Nephron (organoid): Measurements from ENCODE around the gene TGFB2.

ENCODE experiments used
- H3K27ac Mint-ChIP-seq, 3 experiments: 2 replicates each; pipeline ENCODE4 v1.8.0; 2020; ENCODE audit warnings: mixed read lengths in 3 of 3, mild to moderate bottlenecking in 2 of 3, moderate library complexity in 1 of 3
- H3K27me3 Mint-ChIP-seq: 2 replicates; pipeline ENCODE4 v1.8.0; 2021; ENCODE audit warnings: low read depth, mild to moderate bottlenecking, moderate library complexity, mixed read lengths
- H3K36me3 Mint-ChIP-seq: 2 replicates; pipeline ENCODE4 v1.8.0; 2020; ENCODE audit warnings: low read depth, mixed read lengths
- H3K4me1 Mint-ChIP-seq: 2 replicates; pipeline ENCODE4 v1.8.0; 2020; ENCODE audit warnings: mixed read lengths
- H3K4me3 Mint-ChIP-seq, 3 experiments: 2 replicates each; pipeline ENCODE4 v1.8.0; 2020; ENCODE audit warnings: mild to moderate bottlenecking in 3 of 3, mixed read lengths in 3 of 3, moderate library complexity in 2 of 3
- H3K9me3 Mint-ChIP-seq: 2 replicates; pipeline ENCODE4 v1.8.0; 2020; ENCODE audit warnings: mixed read lengths
- TF ChIP-seq, protein P1 (sequence below), 3 experiments: fragments of 200-600 bp; sonication (generic); IDR thresholded peaks; one replicate each; pipeline ENCODE4 v1.5.0; 2021; ENCODE audit warnings: antibody characterized with exemption in 3 of 3; ENCODE audit not compliant: unreplicated experiment in 3 of 3

The TGFB2 gene

DNA sequence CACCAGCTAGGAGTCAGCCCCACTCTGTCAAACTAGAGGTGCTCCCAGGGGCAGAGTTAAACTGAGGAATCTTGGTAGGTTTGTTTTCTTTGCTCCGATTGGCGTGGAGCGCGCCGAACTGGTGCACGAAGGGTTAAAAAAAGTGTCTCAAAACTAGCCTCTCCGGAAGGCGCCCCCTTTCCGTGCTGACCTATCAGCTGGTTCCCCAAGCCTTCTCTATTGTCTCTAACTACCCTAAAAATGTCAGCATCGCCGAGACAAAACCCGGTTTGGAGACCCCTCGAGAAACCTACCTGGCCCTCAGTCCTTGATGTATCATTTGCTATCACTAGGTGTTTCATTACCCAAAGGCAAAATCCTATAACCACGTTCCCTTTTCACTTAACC, 2.2 kb downstream of the TGFB2 start:
- H3K9me3 Mint-ChIP-seq: no peaks in the 10 kb centered on the region
- peaks cover 24% of the 10 kb centered on the region for H3K4me1 Mint-ChIP-seq

DNA sequence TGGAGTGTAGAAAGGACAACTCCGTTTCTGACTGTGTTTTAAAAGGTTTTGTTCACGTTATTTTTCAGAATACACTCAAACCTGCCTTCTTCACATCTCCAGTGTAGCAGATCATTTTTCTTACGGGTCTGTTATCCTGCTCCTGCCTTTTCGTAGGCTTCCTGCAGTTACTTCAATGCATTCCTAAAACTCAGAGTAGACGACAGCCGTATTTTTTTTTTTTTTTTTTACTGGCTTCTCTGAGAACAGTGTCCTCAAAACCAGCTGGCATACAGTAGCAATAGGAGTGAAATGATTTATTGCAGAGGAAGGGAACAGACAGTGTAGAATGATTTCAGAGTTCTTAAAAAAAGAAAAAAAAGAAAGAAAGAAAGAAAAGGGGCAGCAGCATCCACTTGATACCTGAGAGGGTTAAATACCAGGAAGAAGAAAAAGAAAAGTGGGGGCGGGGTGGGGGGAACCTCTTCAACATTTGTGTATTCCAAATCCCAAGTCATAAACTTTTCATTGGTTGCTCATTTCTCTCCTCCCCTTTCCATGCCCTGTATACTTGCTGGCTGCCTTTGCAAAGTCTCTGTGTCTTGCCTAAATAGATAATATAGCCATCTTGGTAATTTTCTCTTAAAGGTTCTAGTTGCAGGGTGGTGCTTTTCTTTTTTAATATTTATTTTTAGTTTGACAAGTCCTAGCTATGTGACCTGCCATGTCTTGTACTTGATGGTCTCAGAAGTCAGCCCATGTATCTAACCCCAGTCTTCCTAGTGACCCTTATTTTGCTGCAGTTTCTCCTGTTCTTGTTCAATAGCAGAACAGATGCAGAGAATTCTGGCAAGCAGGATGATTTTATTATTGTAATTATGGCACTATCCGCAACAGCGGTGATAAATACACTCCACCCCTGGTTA, 2.8 kb downstream of the TGFB2 start:
- Mint-ChIP-seq H3K36me3 (peaks cover under 1% of the 10 kb centered on the region), H3K27ac (no peak overlapping the region), H3K27me3 (peaks cover 13% of the 10 kb centered on the region), H3K4me1 (peaks cover 27% of the 10 kb centered on the region), H3K4me3 (no peak overlapping the region), H3K9me3 (no peaks in the 10 kb centered on the region)
- TF ChIP-seq, protein P1, sequence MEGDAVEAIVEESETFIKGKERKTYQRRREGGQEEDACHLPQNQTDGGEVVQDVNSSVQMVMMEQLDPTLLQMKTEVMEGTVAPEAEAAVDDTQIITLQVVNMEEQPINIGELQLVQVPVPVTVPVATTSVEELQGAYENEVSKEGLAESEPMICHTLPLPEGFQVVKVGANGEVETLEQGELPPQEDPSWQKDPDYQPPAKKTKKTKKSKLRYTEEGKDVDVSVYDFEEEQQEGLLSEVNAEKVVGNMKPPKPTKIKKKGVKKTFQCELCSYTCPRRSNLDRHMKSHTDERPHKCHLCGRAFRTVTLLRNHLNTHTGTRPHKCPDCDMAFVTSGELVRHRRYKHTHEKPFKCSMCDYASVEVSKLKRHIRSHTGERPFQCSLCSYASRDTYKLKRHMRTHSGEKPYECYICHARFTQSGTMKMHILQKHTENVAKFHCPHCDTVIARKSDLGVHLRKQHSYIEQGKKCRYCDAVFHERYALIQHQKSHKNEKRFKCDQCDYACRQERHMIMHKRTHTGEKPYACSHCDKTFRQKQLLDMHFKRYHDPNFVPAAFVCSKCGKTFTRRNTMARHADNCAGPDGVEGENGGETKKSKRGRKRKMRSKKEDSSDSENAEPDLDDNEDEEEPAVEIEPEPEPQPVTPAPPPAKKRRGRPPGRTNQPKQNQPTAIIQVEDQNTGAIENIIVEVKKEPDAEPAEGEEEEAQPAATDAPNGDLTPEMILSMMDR (IDR thresholded peaks at IDR 0.05; ENCODE audit: unreplicated experiment in 3 of 3): no peak

More for the DNA sequence above, 2.2 kb downstream of the TGFB2 start:
- Mint-ChIP-seq H3K27ac (no peak overlapping the region), H3K4me3 (no peak overlapping the region), H3K27me3 (peaks cover 13% of the 10 kb centered on the region), H3K36me3 (no peaks in the 10 kb centered on the region)
- TF ChIP-seq, protein P1 (IDR thresholded peaks at IDR 0.05; ENCODE audit: unreplicated experiment in 3 of 3): no peak

DNA sequence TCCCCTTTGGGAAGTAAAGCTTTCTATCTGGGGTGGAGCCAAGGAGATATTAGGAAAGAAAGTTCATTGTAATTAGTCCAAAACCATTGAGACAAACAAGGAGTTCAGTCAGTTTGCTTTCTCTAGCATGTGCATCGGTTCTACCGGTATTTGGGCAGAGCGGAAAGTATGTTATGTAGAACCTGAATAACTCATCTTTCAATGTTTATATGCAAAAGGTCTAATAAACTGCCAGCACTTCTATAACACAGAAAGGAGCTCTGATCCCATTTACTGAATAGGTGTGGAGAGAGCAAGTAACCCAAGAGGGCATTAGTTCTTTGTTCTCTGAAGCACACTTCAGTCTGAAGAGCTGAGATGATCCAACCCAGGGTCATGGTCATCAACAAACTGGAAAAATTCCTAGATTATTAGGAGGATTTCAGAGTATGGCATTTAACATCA, 3.5 kb downstream of the TGFB2 start:
- Mint-ChIP-seq H3K27ac (no peak overlapping the region), H3K4me3 (no peak overlapping the region), H3K36me3 (peaks cover 7% of the 10 kb centered on the region), H3K27me3 (peaks cover 13% of the 10 kb centered on the region), H3K9me3 (no peaks in the 10 kb centered on the region), H3K4me1 (peaks cover 34% of the 10 kb centered on the region)
- TF ChIP-seq, protein P1 (IDR thresholded peaks at IDR 0.05; ENCODE audit: unreplicated experiment in 3 of 3): no peak

DNA sequence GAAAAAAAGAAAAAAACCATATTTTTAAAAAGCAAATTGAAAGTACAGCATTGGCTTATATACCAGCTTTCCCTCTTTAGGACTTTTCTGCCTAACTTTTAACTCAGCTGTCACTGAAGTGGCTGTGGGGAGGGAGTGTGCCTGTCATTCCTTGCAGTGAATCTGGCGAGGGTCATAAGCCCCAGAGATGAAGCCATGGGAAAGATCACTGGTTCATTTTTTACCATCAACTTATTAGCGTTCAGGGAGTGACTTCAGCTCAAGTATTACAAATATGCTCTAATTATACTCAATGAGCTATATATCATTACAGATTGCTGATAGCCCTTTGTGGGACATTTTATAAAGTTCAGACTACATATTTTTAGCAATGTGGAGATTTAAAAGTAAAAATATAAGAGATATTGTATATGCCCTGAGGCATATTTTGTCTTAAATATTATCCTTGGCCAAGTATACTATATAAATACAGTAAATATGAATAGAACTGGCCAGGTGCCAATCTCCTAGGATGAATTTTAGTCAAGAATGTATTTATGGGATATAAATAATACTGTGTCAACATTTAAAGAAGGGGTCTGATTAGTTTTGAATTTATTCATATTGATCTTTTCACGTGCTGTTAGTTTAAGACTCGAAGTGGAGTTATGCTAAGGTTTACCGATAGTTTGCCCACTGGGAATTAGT, 4.4 kb downstream of the TGFB2 start:
- Mint-ChIP-seq H3K27me3 (peaks cover 13% of the 10 kb centered on the region), H3K4me1 (peaks cover 40% of the 10 kb centered on the region), H3K36me3 (peaks cover 11% of the 10 kb centered on the region), H3K27ac (no peak overlapping the region), H3K9me3 (no peaks in the 10 kb centered on the region), H3K4me3 (no peak overlapping the region)
- TF ChIP-seq, protein P1 (IDR thresholded peaks at IDR 0.05; ENCODE audit: unreplicated experiment in 3 of 3): no peak

DNA sequence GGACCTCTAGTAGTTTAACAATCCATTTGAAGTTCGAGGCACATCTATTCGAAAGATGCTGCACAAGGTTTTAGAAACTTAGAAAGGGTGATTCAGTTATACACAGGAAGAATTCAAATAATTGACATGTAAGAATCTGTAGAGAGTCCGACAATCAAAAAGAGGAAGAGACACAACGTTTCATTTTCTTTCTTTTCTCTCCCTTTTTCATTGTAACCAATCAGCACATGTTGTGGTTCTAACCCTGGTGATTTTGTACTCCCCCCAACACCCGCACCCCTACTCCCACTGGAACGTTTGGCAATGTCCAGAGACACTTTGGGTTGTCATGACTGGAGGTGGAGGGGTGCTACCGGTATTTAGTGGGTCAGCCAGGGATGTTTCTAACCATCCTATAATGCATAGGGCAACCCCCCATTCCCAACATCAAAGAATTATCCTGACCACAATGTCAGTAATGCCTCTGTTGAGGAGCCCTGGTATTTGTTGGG, 4.9 kb downstream of the TGFB2 start:
- Mint-ChIP-seq H3K4me3 (no peak overlapping the region), H3K9me3 (no peaks in the 10 kb centered on the region), H3K4me1 (peaks cover 42% of the 10 kb centered on the region), H3K27ac (no peak overlapping the region), H3K36me3 (peaks cover 11% of the 10 kb centered on the region), H3K27me3 (peaks cover 13% of the 10 kb centered on the region)
- TF ChIP-seq, protein P1 (IDR thresholded peaks at IDR 0.05; ENCODE audit: unreplicated experiment in 3 of 3): no peak
